Tibial nerve (tissue), 4 donors: ENCODE results near the gene FAM120C. TPM values are rescaled to one million over a fixed set of nuclear protein-coding genes. Genes with fewer than 3 reads are reported as not detected.

Experiments
- DNase-seq, 2 donors: peaks; one replicate each; pipeline ENCODE4 v3.0.0-alpha.2; 2019; ENCODE audit warnings: low spot score in 2 of 2
- H3K27ac ChIP-seq, 4 donors: fragments of 200-600 bp; sonication (generic) in 3 of 4; one replicate each; pipeline ENCODE4 v1.5.1; 2017 to 2019; ENCODE audit warnings: mild to moderate bottlenecking in 1 of 4
- H3K27me3 ChIP-seq, 2 donors: fragments of 200-600 bp; sonication (generic) in 1 of 2; one replicate each; pipeline versions ENCODE4 v1.5.1 to v1.6.0; 2017 to 2019
- H3K36me3 ChIP-seq, 3 donors: fragments of 200-600 bp; sonication (generic); one replicate each; pipeline ENCODE4 v1.5.1; 2018 to 2019
- H3K4me1 ChIP-seq, 4 donors: fragments of 200-600 bp; sonication (generic) in 3 of 4; one replicate each; pipeline ENCODE4 v1.5.1; 2017 to 2019
- H3K4me3 ChIP-seq, 4 donors: fragments of 200-600 bp; sonication (generic) in 3 of 4; one replicate each; pipeline ENCODE4 v1.5.1; 2017 to 2019; ENCODE audit warnings: mild to moderate bottlenecking in 1 of 4, moderate library complexity in 1 of 4
- H3K9me3 ChIP-seq, 4 donors: fragments of 200-600 bp; sonication (generic) in 3 of 4; one replicate each; pipeline ENCODE4 v1.5.1; 2017 to 2019
- CTCF ChIP-seq, 5 experiments: fragments of 200-600 bp in 3 of 5; fragments of 450-650 bp in 2 of 5; sonication (generic) in 3 of 5; IDR thresholded peaks; one replicate each; pipeline ENCODE4 v1.5.1; 2016 to 2019; ENCODE audit warnings: antibody characterized with exemption in 5 of 5, mild to moderate bottlenecking in 3 of 5, moderate library complexity in 2 of 5
- EP300 ChIP-seq, 2 donors: sonication (generic); formaldehyde crosslinking; IDR thresholded peaks; one replicate each; pipeline ENCODE4 v1.6.1; 2017; ENCODE audit warnings: antibody characterized with exemption in 2 of 2, mild to moderate bottlenecking in 1 of 2
- POLR2A ChIP-seq, 2 donors: fragments of 450-650 bp; IDR thresholded peaks; one replicate each; pipeline ENCODE4 v1.6.1; 2017; ENCODE audit warnings: antibody characterized with exemption in 2 of 2, mild to moderate bottlenecking in 2 of 2, moderate library complexity in 2 of 2
- WGBS, 2 donors: methylation state at CpG; one replicate each; pipeline ENCODE4 v1.1.5; 2018; 5-methylcytosine and 5-hydroxymethylcytosine counted together
- total RNA-seq, 4 donors: library from RNA; depleted of rRNA; stranded (reverse); fragments of >200 nt; gene quantifications; one replicate each; pipeline ENCODE4 v1.1.0, GENCODE V29; 2016

Gene FAM120C
- total RNA-seq, 4 donors from 2014 or later, result 12.3 to 21.6 (median 17.4) TPM

- H3K27ac ChIP-seq, result no peak overlapping the region
- no peaks in the 10 kb centered on the region for H3K9me3 ChIP-seq
- H3K36me3 ChIP-seq, result no peaks in the 10 kb centered on the region
- H3K4me3 ChIP-seq, result no peak overlapping the region
- no peak for DNase-seq
- TF ChIP-seq CTCF (IDR thresholded peaks at IDR 0.05) (no peak), POLR2A (IDR thresholded peaks at IDR 0.05) (no peak), EP300 (IDR thresholded peaks at IDR 0.05) (no peak)
- peaks cover 0 to 19% (median 2%) of the 10 kb centered on the region in 4 donors for H3K4me1 ChIP-seq
- peaks cover 0 to 6% of the 10 kb centered on the region in 2 donors for H3K27me3 ChIP-seq
- 85 to 86% methylated on average over 2 to 3 of the region's 3 CpGs for WGBS, 2 donors
Observed at GRCh38 chrX:54173791-54174190, 9.3 kb downstream of the FAM120C start.

- Histone ChIP-seq H3K27ac (no peak overlapping the region), H3K4me1 (peaks cover 0 to 9% (median 2%) of the 10 kb centered on the region in 4 donors), H3K36me3 (no peaks in the 10 kb centered on the region), H3K4me3 (no peak overlapping the region), H3K9me3 (no peaks in the 10 kb centered on the region), H3K27me3 (peaks cover 0 to 6% of the 10 kb centered on the region in 2 donors)
- TF ChIP-seq EP300 (IDR thresholded peaks at IDR 0.05) (no peak), CTCF (IDR thresholded peaks at IDR 0.05) (no peak), POLR2A (IDR thresholded peaks at IDR 0.05) (no peak)
- WGBS, 2 donors, result 78 to 85% methylated on average over 3 of the region's 3 CpGs
- DNase-seq, result no peak
Observed at GRCh38 chrX:54172455-54172854, 10.6 kb downstream of the FAM120C start.

- H3K36me3 ChIP-seq, result no peaks in the 10 kb centered on the region
- TF ChIP-seq POLR2A (IDR thresholded peaks at IDR 0.05), result no peak
- no peak for TF ChIP-seq CTCF (IDR thresholded peaks at IDR 0.05)
- TF ChIP-seq EP300 (IDR thresholded peaks at IDR 0.05), result no peak
- H3K4me1 ChIP-seq, result peaks cover 0 to 9% (median 0%) of the 10 kb centered on the region in 4 donors
- H3K27me3 ChIP-seq, result peaks cover 0 to under 1% of the 10 kb centered on the region in 2 donors
- 19 to 51% methylated on average over 4 of the region's 4 CpGs for WGBS, 2 donors
- no peak for DNase-seq
- no peaks in the 10 kb centered on the region for H3K9me3 ChIP-seq
- peak overlapping the region in 1 of 4 donors; percentile 59 for H3K27ac ChIP-seq
- H3K4me3 ChIP-seq, result no peak overlapping the region
Observed at GRCh38 chrX:54171527-54172250, 11.4 kb downstream of the FAM120C start.

DNA sequence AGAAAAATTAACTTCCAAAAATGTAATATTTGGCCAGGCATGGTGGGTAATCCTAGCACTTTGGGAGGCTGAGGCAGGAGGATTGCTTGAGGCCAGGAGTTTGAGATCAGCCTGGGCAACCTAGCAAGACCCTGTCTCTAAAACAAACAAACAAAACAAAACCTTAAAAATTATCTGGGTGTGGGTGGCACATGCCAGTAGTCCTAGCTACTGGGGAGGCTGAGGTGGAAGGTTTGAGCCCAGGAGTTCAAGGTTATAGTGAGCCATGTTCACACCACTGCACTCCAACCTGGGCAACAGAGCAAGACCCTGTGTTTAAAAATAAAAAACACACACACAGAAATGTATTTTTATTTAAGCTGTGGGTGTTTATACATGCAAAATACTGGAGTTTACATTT is 12.0 kb downstream of the FAM120C start:
- no peak for TF ChIP-seq POLR2A (IDR thresholded peaks at IDR 0.05)
- TF ChIP-seq CTCF (IDR thresholded peaks at IDR 0.05), result no peak
- TF ChIP-seq EP300 (IDR thresholded peaks at IDR 0.05), result no peak
- no peak for DNase-seq
- no peaks in the 10 kb centered on the region for H3K27me3 ChIP-seq
- no peak overlapping the region for H3K4me3 ChIP-seq
- H3K36me3 ChIP-seq, result no peaks in the 10 kb centered on the region
- H3K9me3 ChIP-seq, result no peaks in the 10 kb centered on the region
- H3K27ac ChIP-seq, result peak overlapping the region in 1 of 4 donors; percentile 59
- peaks cover 0 to 9% (median 0%) of the 10 kb centered on the region in 4 donors for H3K4me1 ChIP-seq

GRCh38 chrX:54166915-54167314 is 16.1 kb downstream of the FAM120C start:
- 18 to 28% methylated on average over 4 of the region's 4 CpGs for WGBS, 2 donors
- TF ChIP-seq EP300 (IDR thresholded peaks at IDR 0.05), result no peak
- TF ChIP-seq CTCF (IDR thresholded peaks at IDR 0.05), result no peak
- TF ChIP-seq POLR2A (IDR thresholded peaks at IDR 0.05), result no peak
- no peaks in the 10 kb centered on the region for H3K36me3 ChIP-seq
- H3K4me1 ChIP-seq, result peaks cover 0 to 8% (median 0%) of the 10 kb centered on the region in 4 donors
- no peak for DNase-seq
- no peak overlapping the region for H3K4me3 ChIP-seq
- no peaks in the 10 kb centered on the region for H3K27me3 ChIP-seq
- no peak overlapping the region for H3K27ac ChIP-seq
- no peaks in the 10 kb centered on the region for H3K9me3 ChIP-seq
